Fibroblast of pulmonary artery (primary cell): ENCODE measurements around the gene FDX2.

Experiments used
- DNase-seq: peaks from one replicate; pipeline ENCODE4 v3.0.0-alpha.2; 2010; ENCODE audit warnings: low read depth
- H3K4me3 ChIP-seq: replicated peaks from 2 replicates; pipeline ENCODE4 v1.5.1; 2011; ENCODE audit warnings: low read depth, mild to moderate bottlenecking, control low read depth, low read length, moderate library complexity
- TF ChIP-seq, protein P1 (sequence below): IDR thresholded peaks from 2 replicates; pipeline ENCODE4 v1.5.1; 2011; ENCODE audit warnings: mild to moderate bottlenecking, control low read depth, low read length, inconsistent platforms; ENCODE audit errors: missing control alignments

FDX2 gene

DNA sequence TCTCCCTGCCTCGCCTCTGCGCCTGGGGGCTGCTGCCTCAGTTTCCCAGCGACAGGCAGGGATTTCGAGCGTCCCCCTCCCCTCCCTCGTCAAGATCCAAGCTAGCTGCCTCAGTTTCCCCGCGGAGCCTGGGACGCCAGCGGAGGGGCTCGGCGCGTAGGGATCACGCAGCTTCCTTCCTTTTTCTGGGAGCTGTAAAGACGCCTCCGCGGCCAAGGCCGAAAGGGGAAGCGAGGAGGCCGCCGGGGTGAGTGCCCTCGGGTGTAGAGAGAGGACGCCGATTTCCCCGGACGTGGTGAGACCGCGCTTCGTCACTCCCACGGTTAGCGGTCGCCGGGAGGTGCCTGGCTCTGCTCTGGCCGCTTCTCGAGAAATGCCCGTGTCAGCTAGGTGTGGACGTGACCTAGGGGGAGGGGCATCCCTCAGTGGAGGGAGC lies 45.6 kb downstream of the FDX2 start:
- peak; percentile 53 for DNase-seq
- H3K4me3 ChIP-seq: peak overlapping the region; percentile 85
- TF ChIP-seq, protein P1, sequence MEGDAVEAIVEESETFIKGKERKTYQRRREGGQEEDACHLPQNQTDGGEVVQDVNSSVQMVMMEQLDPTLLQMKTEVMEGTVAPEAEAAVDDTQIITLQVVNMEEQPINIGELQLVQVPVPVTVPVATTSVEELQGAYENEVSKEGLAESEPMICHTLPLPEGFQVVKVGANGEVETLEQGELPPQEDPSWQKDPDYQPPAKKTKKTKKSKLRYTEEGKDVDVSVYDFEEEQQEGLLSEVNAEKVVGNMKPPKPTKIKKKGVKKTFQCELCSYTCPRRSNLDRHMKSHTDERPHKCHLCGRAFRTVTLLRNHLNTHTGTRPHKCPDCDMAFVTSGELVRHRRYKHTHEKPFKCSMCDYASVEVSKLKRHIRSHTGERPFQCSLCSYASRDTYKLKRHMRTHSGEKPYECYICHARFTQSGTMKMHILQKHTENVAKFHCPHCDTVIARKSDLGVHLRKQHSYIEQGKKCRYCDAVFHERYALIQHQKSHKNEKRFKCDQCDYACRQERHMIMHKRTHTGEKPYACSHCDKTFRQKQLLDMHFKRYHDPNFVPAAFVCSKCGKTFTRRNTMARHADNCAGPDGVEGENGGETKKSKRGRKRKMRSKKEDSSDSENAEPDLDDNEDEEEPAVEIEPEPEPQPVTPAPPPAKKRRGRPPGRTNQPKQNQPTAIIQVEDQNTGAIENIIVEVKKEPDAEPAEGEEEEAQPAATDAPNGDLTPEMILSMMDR: no peak

DNA sequence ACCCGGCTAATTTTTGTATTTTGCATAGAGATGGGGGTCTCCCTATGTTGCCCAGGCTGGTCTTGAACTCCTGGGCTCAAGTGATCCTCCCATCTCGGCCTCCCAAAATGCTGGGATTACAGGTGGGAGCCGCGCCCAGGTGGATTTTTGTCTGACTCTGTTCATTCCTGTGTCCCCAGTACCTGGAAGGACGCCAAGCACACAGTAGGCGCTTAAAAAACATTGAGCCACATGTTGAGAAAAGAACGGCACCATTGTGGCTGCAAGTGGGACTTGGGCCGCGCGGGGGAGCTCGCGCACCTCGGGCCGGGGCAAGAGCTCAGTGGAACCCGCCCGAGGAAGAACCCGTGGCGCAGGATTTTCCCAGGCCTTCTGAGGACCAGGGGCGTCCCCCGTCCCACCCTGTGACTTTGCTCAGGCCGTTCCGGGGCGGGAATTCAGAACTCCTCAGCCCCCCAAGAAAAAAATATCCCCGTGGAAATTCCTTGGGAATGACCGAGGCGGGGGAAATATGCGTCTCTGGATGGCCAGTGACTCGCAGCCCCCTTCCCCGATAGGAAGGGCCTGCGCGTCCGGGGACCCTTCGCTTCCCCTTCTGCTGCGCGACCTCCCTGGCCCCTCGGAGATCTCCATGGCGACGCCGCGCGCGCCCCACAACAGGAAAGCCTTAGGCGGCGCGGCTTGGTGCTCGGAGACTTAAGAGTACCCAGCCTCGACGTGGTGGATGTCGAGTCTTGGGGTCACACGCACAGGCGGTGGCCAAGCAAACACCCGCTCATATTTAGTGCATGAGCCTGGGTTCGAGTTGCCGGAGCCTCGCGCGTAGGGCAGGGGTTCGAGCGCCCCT lies 46.3 kb downstream of the FDX2 start:
- TF ChIP-seq, protein P1: peak; percentile 85
- H3K4me3 ChIP-seq: peak overlapping the region; percentile 85
- peak; percentile 87 for DNase-seq

- DNase-seq: no peak
- TF ChIP-seq, protein P1: no peak
- H3K4me3 ChIP-seq: no peak overlapping the region
Observed at GRCh38 chr19:10268071-10268470, 47.7 kb downstream of the FDX2 start.

GRCh38 chr19:10266706-10267105 lies 49.1 kb downstream of the FDX2 start:
- H3K4me3 ChIP-seq: no peak overlapping the region
- TF ChIP-seq, protein P1: no peak
- DNase-seq: no peak

- DNase-seq: peak; percentile 38
- TF ChIP-seq, protein P1: no peak
- no peak overlapping the region for H3K4me3 ChIP-seq
Observed at GRCh38 chr19:10262771-10263170, 53.0 kb downstream of the FDX2 start.

- H3K4me3 ChIP-seq: no peak overlapping the region
- no peak for DNase-seq
- TF ChIP-seq, protein P1: no peak
Observed at GRCh38 chr19:10260141-10260584, 55.7 kb downstream of the FDX2 start.
